KMS-11 (cell line): ENCODE data around the gene FAM219B.
"Not testable (repeated sequence)": the region's sequence is repeated elsewhere in the genome, so short reads cannot be mapped to it uniquely, and the experiment has no call there.

Experiments
- H2AFZ ChIP-seq: fragments of 200-600 bp; sonication (generic); 2 replicates; pipeline ENCODE4 v1.6.1; 2016; ENCODE audit warnings: antibody characterized with exemption, mixed run types, low read depth
- H3K27ac ChIP-seq: fragments of 200-600 bp; sonication (generic); 2 replicates; pipeline ENCODE4 v1.6.1; 2016; ENCODE audit warnings: mild to moderate bottlenecking, mixed run types
- H3K27me3 ChIP-seq: fragments of 200-600 bp; sonication (generic); 2 replicates; pipeline ENCODE4 v1.6.1; 2017; ENCODE audit warnings: mild to moderate bottlenecking, low read depth, mixed run types, moderate library complexity; ENCODE audit not compliant: insufficient read depth
- H3K36me3 ChIP-seq: fragments of 200-600 bp; sonication (generic); 2 replicates; pipeline ENCODE4 v1.6.1; 2017; ENCODE audit warnings: mild to moderate bottlenecking, mixed run types; ENCODE audit not compliant: insufficient read depth
- H3K4me1 ChIP-seq: fragments of 200-600 bp; sonication (generic); 2 replicates; pipeline ENCODE4 v1.6.1; 2016; ENCODE audit warnings: mild to moderate bottlenecking, low read depth, mixed run types; ENCODE audit not compliant: poor library complexity, severe bottlenecking
- H3K4me2 ChIP-seq: fragments of 200-600 bp; sonication (generic); 2 replicates; pipeline ENCODE4 v1.7.0; 2016; ENCODE audit warnings: mild to moderate bottlenecking, mixed run types
- H3K4me3 ChIP-seq: fragments of 200-600 bp; sonication (generic); IDR thresholded peaks from 2 replicates; pipeline ENCODE4 v1.6.1; 2017; ENCODE audit warnings: low read depth, low read length, mixed read lengths; ENCODE audit not compliant: insufficient read depth
- H3K79me2 ChIP-seq: fragments of 200-600 bp; sonication (generic); 2 replicates; pipeline ENCODE4 v1.6.1; 2016; ENCODE audit warnings: low read depth, mixed run types; ENCODE audit not compliant: insufficient read depth
- H3K9ac ChIP-seq: fragments of 200-600 bp; sonication (generic); 2 replicates; pipeline ENCODE4 v1.6.1; 2016; ENCODE audit warnings: mild to moderate bottlenecking, mixed run types
- H4K20me1 ChIP-seq: fragments of 200-600 bp; sonication (generic); 2 replicates; pipeline ENCODE4 v1.6.1; 2016; ENCODE audit warnings: mild to moderate bottlenecking, mixed run types; ENCODE audit not compliant: insufficient read depth
- TF ChIP-seq, protein P1 (sequence below): fragments of 200-600 bp; sonication (generic); conservative IDR thresholded peaks from 2 replicates; pipeline ENCODE4 v1.6.1; 2017; ENCODE audit warnings: low read depth, mild to moderate bottlenecking, antibody characterized with exemption, low read length, moderate library complexity, mixed read lengths

Gene FAM219B

DNA sequence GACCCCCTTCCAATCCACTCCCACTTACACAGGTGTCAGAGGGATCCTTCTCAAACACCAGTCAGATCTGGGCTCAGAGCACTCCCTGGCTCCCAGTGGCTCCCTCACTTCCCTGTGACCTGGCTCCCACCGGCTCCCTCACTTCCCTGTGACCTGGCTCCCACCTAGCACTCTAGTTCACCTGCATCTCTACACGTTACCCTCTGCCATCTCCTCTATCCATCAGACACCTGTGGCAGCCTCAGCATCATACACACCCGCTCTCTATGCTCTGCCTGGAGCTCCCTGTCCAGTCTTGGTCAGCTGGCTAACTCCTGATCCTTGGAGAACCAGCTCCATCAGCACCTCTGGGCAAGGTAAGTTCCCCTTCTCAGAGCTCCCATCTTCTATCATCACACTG lies 44.4 kb upstream of the FAM219B start:
- no peaks in the 10 kb centered on the region for H4K20me1 ChIP-seq
- H3K9ac ChIP-seq = no peak overlapping the region
- H3K79me2 ChIP-seq = peaks cover 13% of the 10 kb centered on the region
- H3K27ac ChIP-seq = no peak overlapping the region
- H3K4me2 ChIP-seq = no peak overlapping the region
- H3K27me3 ChIP-seq = no peaks in the 10 kb centered on the region
- no peak overlapping the region for H3K4me3 ChIP-seq
- H2AFZ ChIP-seq = no peak overlapping the region
- TF ChIP-seq, protein P1, sequence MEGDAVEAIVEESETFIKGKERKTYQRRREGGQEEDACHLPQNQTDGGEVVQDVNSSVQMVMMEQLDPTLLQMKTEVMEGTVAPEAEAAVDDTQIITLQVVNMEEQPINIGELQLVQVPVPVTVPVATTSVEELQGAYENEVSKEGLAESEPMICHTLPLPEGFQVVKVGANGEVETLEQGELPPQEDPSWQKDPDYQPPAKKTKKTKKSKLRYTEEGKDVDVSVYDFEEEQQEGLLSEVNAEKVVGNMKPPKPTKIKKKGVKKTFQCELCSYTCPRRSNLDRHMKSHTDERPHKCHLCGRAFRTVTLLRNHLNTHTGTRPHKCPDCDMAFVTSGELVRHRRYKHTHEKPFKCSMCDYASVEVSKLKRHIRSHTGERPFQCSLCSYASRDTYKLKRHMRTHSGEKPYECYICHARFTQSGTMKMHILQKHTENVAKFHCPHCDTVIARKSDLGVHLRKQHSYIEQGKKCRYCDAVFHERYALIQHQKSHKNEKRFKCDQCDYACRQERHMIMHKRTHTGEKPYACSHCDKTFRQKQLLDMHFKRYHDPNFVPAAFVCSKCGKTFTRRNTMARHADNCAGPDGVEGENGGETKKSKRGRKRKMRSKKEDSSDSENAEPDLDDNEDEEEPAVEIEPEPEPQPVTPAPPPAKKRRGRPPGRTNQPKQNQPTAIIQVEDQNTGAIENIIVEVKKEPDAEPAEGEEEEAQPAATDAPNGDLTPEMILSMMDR = no peak
- peaks cover 19% of the 10 kb centered on the region for H3K4me1 ChIP-seq
- no peaks in the 10 kb centered on the region for H3K36me3 ChIP-seq

DNA sequence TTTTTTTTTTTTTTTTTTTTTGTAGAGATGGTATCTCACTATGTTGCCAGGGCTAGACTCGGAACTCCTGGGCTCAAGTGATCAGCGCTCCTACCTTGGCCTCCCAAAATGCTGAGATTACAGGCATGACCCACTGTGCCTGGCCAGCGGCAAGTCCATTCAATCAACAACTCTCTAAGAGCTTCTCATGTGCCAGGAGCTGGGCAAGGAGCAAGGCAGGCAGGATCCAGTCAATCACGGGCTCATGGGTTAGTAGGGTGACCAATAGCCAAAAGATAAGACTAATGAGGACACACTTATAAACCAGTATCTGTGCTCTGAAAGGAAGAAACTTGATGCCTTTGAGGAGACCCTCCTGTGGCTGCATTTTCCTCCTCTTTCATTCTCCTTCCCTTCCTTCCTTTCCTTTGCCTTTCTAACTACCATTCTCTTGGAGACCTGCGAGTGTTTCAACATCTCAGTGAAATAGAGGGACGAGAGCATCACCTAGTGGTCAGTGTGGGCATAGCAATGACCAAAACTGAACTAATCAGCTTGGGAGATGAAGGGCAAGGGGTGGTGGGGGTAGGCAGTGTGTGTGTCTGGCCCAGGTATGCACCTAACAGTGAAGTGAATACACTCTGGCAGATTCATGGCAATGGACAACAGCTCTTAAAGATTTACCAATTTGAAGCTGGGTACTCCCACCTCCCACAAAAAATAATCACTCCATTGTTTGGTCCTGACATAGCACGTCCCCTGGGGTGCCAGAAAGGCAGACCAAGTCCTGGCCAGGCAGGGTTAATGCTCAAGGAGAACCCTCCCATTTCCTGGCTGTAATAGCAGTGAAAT lies 43.6 kb upstream of the FAM219B start:
- no peaks in the 10 kb centered on the region for H3K36me3 ChIP-seq
- H3K27me3 ChIP-seq = no peaks in the 10 kb centered on the region
- TF ChIP-seq, protein P1 = peak; percentile 98
- peaks cover 12% of the 10 kb centered on the region for H3K4me1 ChIP-seq
- no peaks in the 10 kb centered on the region for H4K20me1 ChIP-seq
- H3K27ac ChIP-seq = no peak overlapping the region
- no peak overlapping the region for H3K4me3 ChIP-seq
- H2AFZ ChIP-seq = no peak overlapping the region
- no peak overlapping the region for H3K4me2 ChIP-seq
- H3K79me2 ChIP-seq = peaks cover 6% of the 10 kb centered on the region; the same call in 1 of the 2 replicates
- no peak overlapping the region for H3K9ac ChIP-seq

DNA sequence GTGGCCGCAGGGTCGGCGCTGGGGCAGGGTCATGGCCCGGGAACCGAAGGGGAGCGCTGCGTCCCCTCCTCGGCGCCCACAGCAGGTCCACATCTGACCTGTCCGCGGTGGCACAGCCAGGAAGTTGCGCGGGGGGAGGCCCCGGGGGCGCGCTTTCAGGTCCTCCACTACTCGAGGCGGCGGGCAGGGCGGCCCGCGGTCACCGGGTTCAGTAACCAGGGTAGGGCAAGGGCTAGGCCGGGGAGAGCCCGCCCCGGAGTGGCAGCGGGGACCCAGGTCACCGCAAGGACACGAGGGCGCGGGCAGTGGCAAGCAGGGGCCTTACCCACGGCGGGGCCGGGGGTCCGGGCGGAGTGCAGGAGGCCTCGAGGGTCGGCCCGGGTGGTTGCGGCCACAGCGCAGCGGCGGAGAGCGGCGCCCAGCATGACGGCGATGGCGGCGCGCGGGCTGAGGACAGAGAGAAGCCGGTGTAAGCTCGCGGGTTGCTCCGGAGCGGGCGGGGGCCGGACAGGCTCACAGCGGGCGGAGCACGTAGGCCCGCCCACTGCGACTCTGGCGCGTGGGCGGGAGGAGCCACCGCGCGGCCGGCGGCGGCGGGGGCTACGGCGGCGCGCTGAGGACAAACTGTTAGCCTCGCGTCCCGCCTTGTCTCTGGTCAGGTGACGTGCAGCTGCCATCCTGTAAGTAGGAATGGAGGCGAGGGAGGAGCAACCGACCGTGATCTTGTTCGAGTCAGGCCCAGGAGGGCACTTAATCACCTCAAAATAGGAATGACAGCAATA lies 31.1 kb upstream of the FAM219B start, which contains the start of gene COX5A:
COX5A (minus strand) TSS at position 484 of the 782 bp plus-strand sequence; CDS start at position 425, 59 bp downstream.
- Histone ChIP-seq H3K36me3 (no peaks in the 10 kb centered on the region), H3K4me1 (peaks cover 32% of the 10 kb centered on the region), H4K20me1 (0 out of 2 replicates have a peak, but pooled peaks cover 12% of the 10 kb centered on the region), H2AFZ (peak within 1 kb of the TSS; percentile 89), H3K4me2 (peak within 1 kb of the TSS; percentile 95), H3K27ac (peak within 1 kb of the TSS; percentile 93), H3K79me2 (peaks cover 50% of the 10 kb centered on the region), H3K9ac (peak within 1 kb of the TSS; percentile 94), H3K4me3 (no peak within 1 kb of the TSS), H3K27me3 (no peaks in the 10 kb centered on the region)
- TF ChIP-seq, protein P1 = no peak

DNA sequence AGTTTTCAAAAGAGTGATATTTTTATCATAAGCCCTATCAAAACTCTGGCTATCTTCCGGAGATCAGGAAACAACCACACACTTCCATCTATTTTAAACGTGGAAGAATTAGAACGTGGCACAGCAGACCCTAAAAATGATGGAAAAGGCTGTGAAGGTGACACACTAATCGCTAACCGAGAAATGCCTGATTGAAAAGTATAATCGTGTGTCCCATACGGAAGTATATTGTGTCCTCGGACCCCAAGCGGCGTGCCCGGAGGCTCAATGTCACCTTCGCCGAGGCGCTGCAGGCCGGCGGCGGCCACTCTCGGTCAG lies 30.6 kb upstream of the FAM219B start:
- Histone ChIP-seq H4K20me1 (0 out of 2 replicates have a peak, but pooled peaks cover 12% of the 10 kb centered on the region), H3K36me3 (no peaks in the 10 kb centered on the region), H3K4me2 (peak overlapping the region; percentile 95), H2AFZ (peak overlapping the region; percentile 86), H3K79me2 (peaks cover 55% of the 10 kb centered on the region), H3K4me3 (no peak overlapping the region), H3K4me1 (peaks cover 34% of the 10 kb centered on the region), H3K27me3 (no peaks in the 10 kb centered on the region), H3K27ac (peak overlapping the region; percentile 93), H3K9ac (peak overlapping the region; percentile 94)
- TF ChIP-seq, protein P1 = no peak

DNA sequence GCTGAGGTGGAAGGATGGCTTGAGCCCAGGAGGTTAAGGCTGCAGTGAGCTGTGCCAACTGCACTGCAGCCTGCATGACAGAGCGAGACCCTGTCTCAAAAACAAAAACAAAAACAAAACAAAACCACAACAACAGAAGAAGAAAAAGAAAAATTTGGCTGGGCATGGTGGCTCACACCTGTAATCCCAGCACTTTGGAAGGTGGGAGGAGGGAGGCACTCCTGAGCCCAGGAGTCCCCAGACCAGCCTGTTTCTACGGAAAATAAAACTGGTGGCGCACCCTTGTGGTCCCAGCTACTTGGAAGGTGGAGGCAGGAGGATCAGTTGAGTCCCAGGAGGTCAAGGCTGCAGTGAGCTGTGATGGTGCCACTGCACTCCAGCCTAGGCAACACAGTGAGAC lies 28.5 kb upstream of the FAM219B start:
- H3K4me2 ChIP-seq, H2AFZ ChIP-seq, H3K27me3 ChIP-seq, H3K27ac ChIP-seq, H3K4me3 ChIP-seq, H3K36me3 ChIP-seq, H3K9ac ChIP-seq: not testable (repeated sequence)
- H3K79me2 ChIP-seq = peaks cover 71% of the 10 kb centered on the region
- peaks cover 34% of the 10 kb centered on the region for H3K4me1 ChIP-seq
- 0 out of 2 replicates have a peak, but pooled peaks cover 12% of the 10 kb centered on the region for H4K20me1 ChIP-seq
